ENCODE results near the gene TEDC1.
A peak's percentile ranks its signal among the peaks of the same experiment; 100 is the strongest.

DNA sequence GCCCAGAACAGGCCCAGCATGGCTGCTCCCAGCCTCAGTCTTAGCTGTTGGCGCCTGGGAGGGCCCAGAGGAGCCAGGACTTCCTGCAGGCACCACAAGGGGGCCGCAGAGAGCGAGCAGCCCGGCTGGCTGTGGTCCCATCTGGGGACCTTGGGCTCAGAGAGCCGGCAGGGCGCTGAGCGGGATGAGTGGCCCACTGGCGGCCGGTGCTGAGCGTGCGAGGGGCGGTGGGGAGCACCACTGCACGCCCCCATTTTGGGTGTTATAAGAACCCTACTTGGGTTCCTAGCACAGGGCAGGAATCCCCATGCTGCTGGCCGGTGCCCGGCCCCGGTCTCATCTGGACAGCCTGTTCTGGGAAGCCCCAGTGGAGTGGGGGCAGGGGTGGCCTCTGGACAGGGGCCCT, 42.3 kb upstream of the TEDC1 start:
- no peak for TF ChIP-seq JUND (IDR thresholded peaks at IDR 0.05)
- TF ChIP-seq, protein P1, sequence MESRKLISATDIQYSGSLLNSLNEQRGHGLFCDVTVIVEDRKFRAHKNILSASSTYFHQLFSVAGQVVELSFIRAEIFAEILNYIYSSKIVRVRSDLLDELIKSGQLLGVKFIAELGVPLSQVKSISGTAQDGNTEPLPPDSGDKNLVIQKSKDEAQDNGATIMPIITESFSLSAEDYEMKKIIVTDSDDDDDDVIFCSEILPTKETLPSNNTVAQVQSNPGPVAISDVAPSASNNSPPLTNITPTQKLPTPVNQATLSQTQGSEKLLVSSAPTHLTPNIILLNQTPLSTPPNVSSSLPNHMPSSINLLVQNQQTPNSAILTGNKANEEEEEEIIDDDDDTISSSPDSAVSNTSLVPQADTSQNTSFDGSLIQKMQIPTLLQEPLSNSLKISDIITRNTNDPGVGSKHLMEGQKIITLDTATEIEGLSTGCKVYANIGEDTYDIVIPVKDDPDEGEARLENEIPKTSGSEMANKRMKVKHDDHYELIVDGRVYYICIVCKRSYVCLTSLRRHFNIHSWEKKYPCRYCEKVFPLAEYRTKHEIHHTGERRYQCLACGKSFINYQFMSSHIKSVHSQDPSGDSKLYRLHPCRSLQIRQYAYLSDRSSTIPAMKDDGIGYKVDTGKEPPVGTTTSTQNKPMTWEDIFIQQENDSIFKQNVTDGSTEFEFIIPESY (IDR thresholded peaks at IDR 0.05; ENCODE audit: borderline replicate concordance, low read depth): no peak
- TF ChIP-seq, protein P2, sequence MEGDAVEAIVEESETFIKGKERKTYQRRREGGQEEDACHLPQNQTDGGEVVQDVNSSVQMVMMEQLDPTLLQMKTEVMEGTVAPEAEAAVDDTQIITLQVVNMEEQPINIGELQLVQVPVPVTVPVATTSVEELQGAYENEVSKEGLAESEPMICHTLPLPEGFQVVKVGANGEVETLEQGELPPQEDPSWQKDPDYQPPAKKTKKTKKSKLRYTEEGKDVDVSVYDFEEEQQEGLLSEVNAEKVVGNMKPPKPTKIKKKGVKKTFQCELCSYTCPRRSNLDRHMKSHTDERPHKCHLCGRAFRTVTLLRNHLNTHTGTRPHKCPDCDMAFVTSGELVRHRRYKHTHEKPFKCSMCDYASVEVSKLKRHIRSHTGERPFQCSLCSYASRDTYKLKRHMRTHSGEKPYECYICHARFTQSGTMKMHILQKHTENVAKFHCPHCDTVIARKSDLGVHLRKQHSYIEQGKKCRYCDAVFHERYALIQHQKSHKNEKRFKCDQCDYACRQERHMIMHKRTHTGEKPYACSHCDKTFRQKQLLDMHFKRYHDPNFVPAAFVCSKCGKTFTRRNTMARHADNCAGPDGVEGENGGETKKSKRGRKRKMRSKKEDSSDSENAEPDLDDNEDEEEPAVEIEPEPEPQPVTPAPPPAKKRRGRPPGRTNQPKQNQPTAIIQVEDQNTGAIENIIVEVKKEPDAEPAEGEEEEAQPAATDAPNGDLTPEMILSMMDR (IDR thresholded peaks at IDR 0.05): peak; percentile 75
- TF ChIP-seq NRF1 (IDR thresholded peaks at IDR 0.05; ENCODE audit: low read depth, low read length): no peak
- TF ChIP-seq EP300 (IDR thresholded peaks at IDR 0.05; ENCODE audit: borderline replicate concordance in 1 of 2, low read depth in 1 of 2, low read length in 1 of 2): no peak
- TF ChIP-seq, protein P3, sequence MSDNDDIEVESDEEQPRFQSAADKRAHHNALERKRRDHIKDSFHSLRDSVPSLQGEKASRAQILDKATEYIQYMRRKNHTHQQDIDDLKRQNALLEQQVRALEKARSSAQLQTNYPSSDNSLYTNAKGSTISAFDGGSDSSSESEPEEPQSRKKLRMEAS (IDR thresholded peaks at IDR 0.05; ENCODE audit: low read depth): no peak

Data from SK-N-SH (cell line).